Brain pericyte (primary cell): Measurements from ENCODE around the gene DHRS7B.

Experiments
- DNase-seq: peaks from one replicate; pipeline ENCODE4 v3.0.0-alpha.2; 2012; ENCODE audit warnings: low read depth, low spot score

The DHRS7B gene

DNA sequence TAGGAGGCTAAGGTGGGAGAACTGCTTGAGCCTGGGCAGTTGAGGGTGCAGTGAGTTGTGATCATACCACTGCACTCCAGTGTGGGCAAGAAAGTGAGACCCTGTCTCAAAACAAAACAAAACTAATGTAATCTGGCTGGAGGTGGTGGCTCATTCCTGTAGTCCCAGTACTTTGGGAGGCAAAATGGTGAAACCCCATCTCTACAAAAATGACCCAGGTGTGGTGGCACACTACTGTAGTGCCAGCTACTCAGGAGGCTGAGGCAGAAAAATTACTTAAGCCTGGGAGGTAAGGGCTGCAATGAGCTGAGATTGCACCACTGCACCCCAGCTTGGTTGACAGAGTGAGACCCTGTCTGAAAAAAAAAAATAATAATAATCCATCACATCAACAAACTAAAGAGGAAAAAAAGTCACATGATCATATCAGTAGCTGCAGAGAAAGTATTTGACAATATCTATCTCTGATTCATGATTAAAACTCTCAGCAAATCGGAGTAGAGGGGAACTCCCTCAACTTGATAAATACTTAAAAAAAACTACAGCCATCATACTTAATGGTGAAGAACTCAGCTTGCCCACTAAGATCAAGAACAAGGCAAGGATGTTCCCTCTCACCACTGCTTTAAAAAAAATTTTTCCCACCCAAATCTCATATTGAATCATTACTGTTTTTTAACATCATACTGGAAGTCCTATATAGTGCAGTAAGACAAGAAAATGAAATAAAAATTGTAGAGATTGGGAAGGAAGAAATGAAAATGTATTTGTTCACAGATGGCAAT is 31.0 kb downstream of the DHRS7B start:
- DNase-seq = no peak

DNA sequence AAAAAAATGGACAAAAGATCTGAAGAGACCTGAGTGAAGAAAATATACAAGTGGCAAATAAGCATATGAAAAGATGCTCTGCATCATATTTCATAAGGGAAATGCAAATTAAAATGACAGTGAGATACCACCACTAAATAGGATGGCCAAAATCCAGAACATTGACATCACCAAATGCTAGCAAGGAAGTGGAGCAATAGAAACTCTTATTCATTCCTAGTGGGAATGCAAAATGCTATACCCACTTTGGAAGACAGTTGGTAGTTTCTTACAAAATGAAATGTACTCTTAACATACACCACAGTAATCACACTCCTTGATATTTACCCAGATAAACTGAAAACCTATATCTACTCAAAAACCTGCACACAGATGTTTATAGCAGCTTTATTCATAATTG is 33.6 kb downstream of the DHRS7B start:
- no peak for DNase-seq

DNA sequence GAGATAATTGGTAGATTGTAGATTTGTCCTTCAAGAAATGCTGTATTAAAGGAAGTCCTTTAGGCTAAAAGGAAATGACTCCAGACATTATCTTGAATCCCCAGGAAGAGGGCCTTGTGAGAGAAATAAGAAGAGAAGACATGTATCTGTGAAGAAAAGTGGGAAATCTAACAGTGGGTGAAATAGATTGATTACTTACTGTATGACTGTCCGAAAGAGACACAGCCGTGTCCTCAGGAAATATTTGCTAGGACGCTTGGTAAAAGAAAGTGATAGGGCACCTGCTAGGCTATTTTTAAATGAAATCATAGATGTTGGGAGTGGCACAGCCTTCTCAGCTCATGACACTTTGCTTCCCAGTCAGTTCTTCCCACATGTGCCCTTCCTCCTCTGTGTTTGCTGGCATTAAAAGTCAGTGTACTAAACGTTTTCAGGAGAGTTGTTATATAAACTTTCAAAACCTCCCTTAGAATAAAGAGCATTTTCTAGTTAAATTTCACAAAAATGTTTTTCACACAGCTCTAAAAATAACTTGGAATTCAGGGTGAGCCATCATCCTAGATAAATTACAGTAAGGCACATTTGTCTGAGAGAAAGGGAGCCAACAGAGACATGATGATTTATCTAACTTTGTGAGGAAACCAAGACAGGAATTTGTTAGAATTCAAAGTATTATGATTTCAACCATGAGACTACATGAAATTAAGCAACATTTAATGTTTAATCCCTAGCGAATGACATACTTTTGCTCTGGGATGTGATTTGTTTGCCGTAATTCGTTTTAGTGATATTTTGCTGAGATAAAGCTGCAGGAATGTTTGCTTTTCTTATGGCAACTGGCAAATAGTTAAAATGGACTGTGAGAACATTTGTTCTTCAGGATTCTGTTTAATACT is 35.0 kb downstream of the DHRS7B start:
- no peak for DNase-seq

DNA sequence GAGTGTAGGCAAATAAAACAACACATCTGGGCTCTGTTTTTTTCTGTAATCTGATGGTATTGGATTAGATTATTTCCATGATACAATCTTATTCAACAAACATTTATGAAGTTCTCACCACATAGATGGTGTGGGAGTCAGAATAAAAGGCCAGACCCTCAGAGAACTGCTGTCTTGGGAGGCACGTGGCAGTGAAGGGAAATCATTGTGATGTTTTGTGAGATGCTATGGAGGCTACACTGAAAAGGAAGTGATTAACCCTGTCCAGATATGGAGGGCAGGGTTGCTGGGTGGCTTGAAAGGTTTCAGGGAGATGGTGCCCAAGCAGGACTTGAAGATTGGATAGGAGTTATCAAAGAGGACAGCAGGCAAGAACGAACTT is 35.6 kb downstream of the DHRS7B start:
- no peak for DNase-seq

DNA sequence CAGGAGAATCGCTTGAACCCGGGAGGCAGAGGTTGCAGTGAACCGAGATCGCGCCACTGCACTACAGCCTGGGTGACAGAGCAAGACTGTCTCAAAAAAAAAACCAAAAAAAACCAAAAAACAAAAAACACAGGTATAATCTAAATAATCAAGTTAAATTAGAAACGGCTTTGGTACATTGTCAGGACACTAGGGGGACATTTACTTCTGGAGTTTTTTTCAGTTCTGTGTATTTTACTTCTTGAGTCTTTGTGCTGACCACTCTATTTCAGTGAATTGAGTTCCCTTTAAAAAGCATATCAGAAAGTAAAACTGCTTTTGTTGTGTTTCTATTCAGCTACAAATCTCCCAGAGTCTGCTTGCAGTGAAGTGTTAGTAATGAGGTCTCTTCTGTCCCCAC is 36.3 kb downstream of the DHRS7B start:
- DNase-seq = no peak

DNA sequence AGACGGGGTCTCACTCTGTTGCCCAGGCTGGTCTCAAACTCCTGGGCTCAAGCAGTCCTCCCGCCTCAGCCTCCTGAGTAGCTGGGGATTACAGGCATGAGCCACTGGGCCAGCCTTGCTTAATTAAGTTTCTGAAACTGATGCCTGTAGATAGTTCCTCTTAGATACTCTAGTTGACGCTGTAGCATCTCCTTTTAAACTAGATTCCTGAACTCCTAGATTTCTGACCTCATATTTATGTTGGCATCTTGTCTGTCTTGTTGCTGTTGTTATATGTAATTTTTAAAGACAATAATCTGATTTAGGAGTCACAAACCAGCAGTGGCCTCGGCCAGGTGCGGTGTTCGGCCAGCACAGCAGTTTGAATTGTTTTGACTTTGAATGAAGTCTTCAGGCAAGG is 37.5 kb downstream of the DHRS7B start:
- DNase-seq = no peak

DNA sequence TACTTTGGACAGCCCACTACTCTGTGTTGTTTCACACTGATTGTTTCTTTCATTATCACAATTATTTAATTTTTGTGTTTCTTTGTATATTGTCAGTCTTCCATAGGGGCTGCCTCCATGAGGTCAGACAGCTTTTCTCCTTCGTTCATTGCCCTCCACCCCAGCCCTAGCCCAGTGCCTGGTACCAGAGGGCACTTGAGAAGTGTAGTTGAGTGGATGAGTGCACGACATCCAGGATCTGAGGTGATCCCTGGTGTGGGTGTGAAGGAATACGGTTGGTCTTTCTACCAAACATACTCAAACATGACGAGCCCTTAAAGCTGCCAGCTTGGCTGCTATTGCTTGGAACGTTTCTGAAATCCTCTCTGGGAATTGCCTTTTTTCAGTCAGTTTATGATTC is 37.9 kb downstream of the DHRS7B start:
- DNase-seq = no peak

DNA sequence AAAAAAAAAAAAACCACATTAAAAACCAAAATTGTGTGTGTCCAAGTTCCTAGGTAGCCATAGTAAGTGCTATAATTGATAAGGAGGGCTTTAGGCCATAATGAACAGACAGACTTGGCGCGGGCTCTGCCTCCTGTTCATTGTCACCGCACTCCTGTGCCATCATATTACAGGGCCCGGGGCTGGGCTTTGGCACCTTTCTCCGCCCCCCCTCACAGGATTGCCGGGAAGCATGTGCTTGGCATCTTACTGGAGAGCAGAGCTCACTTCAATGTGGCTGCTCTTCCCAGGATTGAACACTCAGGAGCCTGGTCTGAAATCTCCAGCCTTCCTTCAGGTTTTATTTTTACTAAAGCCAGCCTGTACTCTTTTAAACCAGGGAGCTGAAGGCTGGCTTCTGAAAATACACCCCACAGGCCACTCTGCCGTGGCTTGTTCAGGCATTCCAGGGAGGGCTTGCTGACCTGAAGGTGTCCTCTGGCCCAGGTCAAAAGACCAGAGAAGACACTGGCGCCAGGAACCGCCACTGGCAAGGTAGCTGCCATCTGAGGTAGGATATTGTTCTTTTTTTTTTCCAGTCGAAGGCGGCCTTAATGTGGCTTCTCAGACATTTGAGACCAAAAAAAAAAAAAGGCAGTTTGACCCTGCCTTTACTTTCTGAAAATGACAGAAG is 39.3 kb downstream of the DHRS7B start:
- DNase-seq = no peak

DNA sequence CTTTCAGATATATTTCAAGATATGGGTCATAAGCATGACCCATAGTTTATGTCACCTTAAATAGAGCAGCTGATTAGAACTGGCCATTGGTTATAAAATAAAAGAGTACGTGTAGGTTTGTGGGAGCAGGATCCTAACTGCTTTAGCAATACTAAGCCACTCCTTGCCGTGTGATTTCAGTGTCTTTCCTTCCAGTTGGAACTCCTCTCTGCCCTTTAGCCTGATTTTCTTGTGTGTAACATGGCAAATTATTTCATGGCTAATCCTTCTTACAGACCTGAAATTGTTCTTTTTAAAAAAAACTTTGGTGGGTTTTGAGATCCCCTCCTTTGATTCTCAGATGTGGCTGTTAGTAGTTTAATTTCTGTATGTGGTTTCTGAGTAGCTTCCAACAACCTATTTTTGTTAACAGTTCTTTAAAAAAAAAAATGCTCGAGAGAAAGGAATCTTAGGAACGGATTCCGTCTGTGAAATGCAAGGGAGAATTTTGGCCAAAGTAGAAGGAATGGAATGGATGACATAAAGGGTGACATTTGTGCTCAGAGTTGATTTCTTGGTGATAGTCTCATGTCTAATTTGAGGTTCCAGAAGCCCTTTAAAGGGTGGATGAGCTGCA is 39.9 kb downstream of the DHRS7B start:
- DNase-seq = no peak

DNA sequence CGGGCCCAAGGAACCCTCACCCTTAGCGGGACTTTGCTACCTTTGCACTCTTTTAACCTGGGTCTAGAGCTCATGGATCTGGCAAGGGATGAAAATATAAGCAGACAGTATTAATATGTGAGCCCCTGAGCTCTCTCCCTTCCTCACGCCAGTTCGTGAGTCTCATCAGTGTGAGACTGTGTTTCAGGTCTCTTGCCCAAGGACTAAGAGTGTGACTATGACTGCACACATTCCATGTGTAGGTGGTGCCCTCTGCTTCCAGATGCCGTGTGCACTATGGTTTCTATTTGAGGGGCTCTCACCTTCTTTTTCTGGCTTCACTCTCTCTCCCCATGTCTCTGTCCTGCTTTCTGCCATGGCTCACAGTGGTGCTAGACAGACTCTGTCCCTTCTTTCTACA is 40.5 kb downstream of the DHRS7B start:
- no peak for DNase-seq

DNA sequence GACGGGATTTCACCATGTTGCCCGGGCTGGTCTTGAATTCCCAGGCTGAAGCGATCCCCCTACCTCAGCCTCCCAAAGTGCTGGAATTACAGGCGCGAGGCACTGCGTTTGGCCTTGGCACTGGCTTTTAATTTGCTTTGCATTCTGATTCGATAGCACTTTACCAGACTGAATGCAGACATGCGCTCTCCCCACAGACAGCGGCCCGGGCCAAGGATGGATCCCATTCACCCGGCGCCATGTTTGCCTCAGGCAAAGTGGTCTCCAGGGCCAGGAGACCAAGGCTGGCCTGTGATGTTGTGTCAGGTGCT is 41.7 kb downstream of the DHRS7B start:
- DNase-seq = no peak

DNA sequence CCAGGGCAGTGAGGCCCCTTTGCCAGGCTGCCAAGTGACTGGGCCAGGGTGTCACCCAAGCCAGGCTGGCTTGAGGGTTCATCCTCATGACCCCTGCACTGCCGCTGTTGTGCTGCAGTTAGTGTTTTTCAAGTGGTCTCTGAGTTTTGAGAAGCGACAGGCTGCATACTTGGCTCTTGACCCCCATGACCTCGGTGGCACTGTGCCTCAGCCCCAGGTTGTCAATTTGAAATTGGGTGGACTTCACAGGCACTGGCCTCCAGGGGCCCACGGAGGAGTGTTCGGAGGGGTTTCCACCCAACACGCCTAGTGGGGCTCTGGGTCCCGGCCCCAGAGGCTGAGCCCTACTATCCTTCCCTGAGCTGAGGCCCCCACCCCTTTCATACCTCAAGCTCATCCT is 42.7 kb downstream of the DHRS7B start:
- no peak for DNase-seq

DNA sequence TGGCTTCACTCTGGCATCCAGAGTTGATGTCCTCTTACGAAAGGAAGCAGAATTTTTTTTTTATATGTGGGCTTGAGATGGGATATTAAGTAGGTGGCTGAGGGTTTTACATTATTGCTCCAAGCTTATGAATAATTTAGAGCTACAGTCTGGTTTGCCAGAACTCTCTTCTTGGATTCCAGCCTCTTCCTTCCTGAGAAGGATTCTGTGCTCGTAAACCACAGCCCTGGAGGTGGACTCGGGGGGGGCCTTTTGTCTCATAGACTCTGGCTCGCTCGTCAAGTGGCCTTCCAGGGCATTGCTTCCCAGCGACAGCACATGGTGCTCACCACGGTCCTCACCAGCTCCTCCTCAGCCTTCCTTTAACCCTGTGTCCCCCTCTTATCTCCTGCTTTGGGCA is 44.0 kb downstream of the DHRS7B start:
- no peak for DNase-seq

DNA sequence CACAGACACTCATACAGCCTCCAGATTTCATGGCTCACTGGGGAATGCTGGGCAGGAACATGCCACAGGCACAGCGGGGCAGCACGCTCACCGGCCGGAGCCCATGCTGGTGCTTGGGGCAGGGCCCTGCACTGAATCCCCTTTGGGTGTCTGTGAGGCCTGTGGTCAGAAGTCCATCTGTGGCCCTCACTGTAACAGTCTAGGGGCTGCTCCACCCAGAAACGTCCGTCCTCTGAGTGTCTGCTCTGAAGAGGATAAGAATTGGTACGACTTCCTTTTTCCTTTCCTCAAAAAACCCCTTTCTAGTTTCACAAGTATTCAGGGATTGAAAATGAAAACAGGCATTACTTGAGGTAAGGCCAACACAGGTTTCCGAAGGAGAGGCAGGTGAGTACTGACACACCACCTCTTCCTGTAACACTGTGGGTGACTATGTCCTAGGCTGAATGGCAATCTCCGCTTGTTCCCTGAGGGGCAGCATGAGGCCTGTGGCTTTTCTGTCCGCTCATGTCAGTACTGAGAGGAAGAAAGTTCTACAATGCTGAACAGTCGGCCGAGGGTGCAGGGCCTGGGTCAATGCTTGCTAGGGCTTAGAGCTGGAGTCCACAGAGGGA is 44.7 kb downstream of the DHRS7B start:
- DNase-seq = no peak

DNA sequence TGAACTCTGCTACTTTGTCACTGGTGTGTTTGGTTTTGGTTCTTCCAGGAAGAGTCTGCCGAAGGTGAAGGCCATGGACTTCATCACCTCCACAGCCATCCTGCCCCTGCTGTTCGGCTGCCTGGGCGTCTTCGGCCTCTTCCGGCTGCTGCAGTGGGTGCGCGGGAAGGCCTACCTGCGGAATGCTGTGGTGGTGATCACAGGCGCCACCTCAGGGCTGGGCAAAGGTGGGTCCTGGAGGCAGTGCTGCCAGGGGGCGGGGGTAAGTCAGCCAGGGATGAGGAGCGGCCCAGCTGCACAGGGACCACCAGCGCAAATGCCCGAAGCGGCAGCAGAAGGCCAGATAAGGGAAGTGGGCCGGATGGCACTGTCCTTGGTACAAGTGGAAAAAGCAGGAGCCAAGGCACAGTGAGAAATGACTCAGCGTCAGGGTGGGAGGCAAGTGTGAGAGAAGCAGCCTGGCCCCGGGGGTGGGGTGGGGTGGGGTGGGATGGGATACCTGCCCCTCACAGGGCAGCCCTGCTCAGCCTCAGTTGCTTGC is 45.3 kb downstream of the DHRS7B start:
- DNase-seq = no peak

DNA sequence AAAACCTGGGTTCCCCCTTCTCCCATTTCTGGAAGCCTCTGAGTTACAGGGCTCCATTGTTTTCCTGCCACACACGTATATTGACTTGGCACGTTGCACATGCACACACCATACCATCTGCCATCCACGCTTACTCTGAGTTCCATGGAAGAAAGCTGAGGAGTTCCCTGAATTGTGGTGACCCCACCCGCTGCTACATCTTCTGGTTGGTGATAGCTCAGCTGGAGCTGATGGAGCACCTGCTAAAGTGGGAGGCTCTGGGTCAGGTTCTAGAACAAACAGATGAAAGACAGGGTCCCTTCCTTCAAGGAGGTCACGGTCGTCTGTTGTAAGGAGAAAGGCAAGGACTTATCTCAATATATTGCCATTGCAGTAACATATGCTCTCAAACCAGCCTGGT is 46.1 kb downstream of the DHRS7B start:
- no peak for DNase-seq

DNA sequence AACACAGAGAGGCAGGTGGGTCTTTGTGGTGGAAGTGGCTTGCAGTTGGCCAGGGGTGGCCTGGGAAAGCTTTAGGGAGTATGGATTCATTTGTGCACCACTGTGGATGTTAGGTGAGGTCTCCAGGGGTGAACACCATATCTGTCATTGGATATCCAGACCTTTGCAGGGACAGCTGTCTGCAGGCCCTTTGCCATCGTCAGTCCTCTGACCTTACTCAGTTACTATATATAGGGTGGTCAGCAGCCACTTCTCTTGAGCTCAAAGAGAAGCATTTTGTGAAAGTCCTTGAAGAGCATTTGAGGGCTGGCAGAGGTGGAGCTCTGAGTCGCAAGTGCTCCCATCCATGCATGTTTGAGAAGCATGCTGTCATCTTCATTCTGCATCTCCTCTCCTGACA is 46.8 kb downstream of the DHRS7B start:
- DNase-seq = no peak

DNA sequence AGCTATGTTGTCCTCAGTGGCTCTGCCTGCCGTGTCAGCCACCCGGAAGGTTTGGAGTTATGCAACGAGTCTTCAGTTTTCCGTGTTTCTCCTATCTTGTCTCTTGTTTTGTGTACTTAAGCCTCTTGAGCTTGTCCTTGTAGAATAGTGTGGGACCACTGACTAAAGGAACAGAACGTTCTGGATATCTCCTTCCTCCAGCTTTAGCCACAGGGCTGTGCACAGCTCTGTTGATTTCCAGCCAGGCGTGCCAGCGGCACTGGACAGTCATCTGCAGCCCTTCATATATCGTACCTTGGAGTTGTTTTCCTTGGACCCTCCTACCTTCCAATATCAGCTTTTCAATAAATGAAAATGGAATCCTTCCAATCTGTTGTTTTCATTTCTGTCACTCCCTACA is 47.4 kb downstream of the DHRS7B start:
- no peak for DNase-seq

DNA sequence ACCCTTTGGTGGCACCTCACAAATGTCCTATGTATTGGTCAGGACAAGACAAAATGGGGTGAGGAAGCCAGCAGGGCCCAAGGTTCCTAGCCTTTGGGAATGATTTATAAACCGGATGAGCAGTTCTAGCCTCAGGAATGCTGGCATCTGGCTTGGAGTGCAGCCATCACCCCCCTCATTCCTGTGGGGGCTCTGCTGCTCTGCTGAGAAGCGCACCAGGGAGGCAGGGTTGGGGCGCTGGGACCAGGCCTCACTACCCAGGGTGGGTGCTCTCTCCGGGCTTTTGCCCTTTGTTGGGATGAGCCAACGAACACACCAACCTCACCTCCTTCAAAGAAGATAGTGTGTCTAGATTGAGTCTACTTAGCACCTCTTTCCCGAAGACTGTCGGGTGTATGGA is 47.9 kb downstream of the DHRS7B start:
- no peak for DNase-seq

DNA sequence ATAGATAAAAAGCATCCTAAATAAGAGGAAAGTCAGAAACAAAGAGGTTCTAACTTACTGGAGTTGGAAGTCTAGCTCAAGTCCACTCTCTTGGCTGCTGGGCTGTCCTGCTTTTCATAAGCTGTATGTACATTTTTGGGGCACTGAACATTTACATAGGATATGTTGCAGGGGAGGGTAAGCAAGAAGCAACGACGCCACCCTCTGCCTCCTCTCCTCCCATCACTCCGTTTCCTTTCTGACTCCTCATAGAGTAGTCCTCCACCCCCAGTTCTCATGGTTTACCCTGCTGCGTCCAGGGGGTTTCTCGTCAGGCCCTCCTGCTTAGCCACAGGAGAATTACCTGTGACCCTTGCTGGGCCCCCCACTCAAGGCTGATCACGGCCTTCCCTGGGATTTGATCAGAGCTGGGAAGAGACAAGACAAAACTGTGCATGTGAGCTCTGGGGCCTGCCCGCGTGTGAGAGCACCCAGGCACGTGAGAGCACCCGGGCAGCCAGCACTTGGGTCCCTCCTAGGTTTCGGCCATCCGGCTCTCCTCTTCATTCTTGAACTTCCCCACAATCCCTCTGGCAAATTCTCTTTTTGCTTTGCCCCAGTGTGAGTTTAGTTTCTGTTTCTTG is 50.1 kb downstream of the DHRS7B start:
- no peak for DNase-seq

DNA sequence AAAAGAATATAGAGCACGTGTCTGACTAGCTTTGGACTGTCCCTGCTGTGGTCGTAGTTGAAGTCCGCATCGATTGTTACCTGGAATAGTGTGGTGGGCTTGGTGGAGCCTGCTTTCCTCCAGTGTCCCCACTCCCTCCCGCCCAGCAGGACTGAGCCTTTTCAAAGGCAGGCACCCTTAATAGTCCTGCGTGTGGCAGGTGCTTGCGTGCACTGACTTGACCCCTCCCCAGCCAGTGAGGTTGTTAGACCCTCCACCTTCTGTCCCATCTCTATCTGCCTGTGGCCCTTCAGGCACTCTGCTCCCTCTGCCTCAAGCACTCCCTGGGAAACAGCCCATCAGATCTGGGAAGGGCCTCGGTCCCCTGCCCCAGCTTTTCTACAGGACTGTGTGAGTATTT is 50.6 kb downstream of the DHRS7B start:
- no peak for DNase-seq
